ENCODE results near the gene CYB5A.
"Not testable (repeated sequence)": the region's sequence is repeated elsewhere in the genome, so short reads cannot be mapped to it uniquely, and the experiment has no call there.

CYB5A gene

GRCh38 chr18:74294526-74294925 is 2.8 kb upstream of the CYB5A start:
- Histone ChIP-seq H3K27me3 (ENCODE audit: control insufficient read depth, insufficient read depth, low read length, poor library complexity, severe bottlenecking) (peaks cover 13% of the 10 kb centered on the region), H3K4me3 (ENCODE audit: insufficient read depth, low read depth, low read length) (no peak overlapping the region)
- 84 to 85% methylated on average over 8 of the region's 8 CpGs for WGBS, 2 experiments

GRCh38 chr18:74292982-74293381 is 1.2 kb upstream of the CYB5A start:
- not testable (repeated sequence) for H3K36me3 ChIP-seq (ENCODE audit: control insufficient read depth, insufficient read depth, low read length); H3K9me3 ChIP-seq (ENCODE audit: control insufficient read depth, low read length); H3K27ac ChIP-seq (ENCODE audit: insufficient read depth, low read depth, low read length, poor library complexity, severe bottlenecking); H3K4me1 ChIP-seq (ENCODE audit: control insufficient read depth, insufficient read depth, low read length); H3K4me3 ChIP-seq (ENCODE audit: insufficient read depth, low read depth, low read length)
- peaks cover 13% of the 10 kb centered on the region for H3K27me3 ChIP-seq (ENCODE audit: control insufficient read depth, insufficient read depth, low read length, poor library complexity, severe bottlenecking)
- WGBS, 2 experiments: 93% methylated on average over 3 of the region's 3 CpGs

More at GRCh38 chr18:74294526-74294925, 2.8 kb upstream of the CYB5A start:
- H3K36me3 ChIP-seq (ENCODE audit: control insufficient read depth, insufficient read depth, low read length): no peaks in the 10 kb centered on the region
- no peaks in the 10 kb centered on the region for H3K9me3 ChIP-seq (ENCODE audit: control insufficient read depth, low read length)
- H3K4me1 ChIP-seq (ENCODE audit: control insufficient read depth, insufficient read depth, low read length): no peaks in the 10 kb centered on the region
- H3K27ac ChIP-seq (ENCODE audit: insufficient read depth, low read depth, low read length, poor library complexity, severe bottlenecking): no peak overlapping the region

DNA sequence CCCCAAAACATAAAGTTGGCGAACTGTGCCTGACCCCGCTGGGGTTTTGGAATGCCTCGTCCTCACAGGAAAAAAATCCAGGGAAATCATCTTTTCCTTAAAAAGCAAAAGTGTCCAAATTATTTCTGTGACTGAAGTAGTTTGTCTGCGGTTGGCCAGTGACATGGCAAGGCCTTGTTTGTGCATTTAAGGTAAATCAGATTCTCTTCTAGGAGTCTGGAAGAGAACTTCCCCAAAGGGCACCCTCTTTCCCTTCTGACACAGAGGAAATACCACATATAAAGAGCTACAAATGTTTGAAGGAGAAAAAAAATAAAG is 737 bp upstream of the CYB5A start:
- 48 to 49% methylated on average over 4 of the region's 4 CpGs for WGBS, 2 experiments
- no peak overlapping the region for H3K27ac ChIP-seq (ENCODE audit: insufficient read depth, low read depth, low read length, poor library complexity, severe bottlenecking)

DNA sequence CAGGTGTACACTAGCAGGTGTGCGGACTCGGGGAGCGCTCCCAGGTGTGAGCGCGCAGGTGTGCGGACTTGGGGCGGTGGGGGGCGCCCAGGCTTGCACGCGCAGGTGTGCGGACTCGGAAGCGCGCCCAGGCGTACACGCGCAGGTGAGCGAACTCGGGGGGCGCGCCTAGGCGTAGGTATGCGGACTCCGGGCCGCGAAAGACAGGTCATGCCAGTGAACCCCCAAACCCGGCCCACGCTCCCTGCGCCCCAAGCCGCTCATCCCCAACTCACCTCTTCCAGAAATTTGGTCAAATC is 342 bp downstream of the CYB5A start:
- 1 to 6% methylated on average over 30 of the region's 30 CpGs for WGBS, 2 experiments
- H3K27ac ChIP-seq (ENCODE audit: insufficient read depth, low read depth, low read length, poor library complexity, severe bottlenecking): no peak overlapping the region
- H3K36me3 ChIP-seq (ENCODE audit: control insufficient read depth, insufficient read depth, low read length): no peaks in the 10 kb centered on the region

More for the DNA sequence above, 737 bp upstream of the CYB5A start:
- peaks cover 13% of the 10 kb centered on the region for H3K27me3 ChIP-seq (ENCODE audit: control insufficient read depth, insufficient read depth, low read length, poor library complexity, severe bottlenecking)
- no peaks in the 10 kb centered on the region for H3K4me1 ChIP-seq (ENCODE audit: control insufficient read depth, insufficient read depth, low read length)
- H3K4me3 ChIP-seq (ENCODE audit: insufficient read depth, low read depth, low read length): peak overlapping the region; percentile 77
- H3K9me3 ChIP-seq (ENCODE audit: control insufficient read depth, low read length): no peaks in the 10 kb centered on the region
- no peaks in the 10 kb centered on the region for H3K36me3 ChIP-seq (ENCODE audit: control insufficient read depth, insufficient read depth, low read length)

DNA sequence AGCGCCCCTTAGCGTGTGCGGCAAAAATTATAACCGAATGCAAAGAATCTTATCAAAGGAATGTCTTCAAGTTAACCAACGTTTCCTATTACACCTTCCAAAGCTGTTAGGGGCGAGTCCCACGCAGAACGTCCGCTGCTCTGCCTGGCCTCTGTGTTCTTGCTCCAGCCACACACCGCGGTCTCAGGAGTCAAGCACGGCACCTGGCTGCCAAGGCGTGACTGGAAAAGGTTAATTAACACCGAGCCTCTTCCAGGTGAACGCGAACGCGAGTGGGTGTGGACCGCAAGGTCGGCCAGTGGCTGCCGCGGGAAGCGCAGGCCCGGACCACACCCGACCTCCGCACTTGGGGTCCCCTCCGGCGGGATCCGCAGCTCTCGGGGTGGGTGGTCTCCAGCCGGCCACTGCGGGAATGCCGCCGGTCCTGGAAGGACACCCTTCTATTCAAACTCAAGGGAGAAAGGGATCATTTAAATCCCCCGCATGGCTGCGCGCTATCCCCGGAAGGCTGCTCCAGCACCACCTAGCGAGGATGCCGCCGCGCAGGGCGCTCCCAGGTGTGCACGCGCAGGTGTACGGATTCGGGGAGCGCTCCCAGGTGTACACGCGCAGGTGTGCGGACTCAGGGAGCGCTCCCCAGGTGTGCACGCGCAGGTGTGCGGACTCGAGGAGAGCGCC is 830 bp downstream of the CYB5A start:
- H3K27me3 ChIP-seq (ENCODE audit: control insufficient read depth, insufficient read depth, low read length, poor library complexity, severe bottlenecking): peaks cover 13% of the 10 kb centered on the region
- no peaks in the 10 kb centered on the region for H3K4me1 ChIP-seq (ENCODE audit: control insufficient read depth, insufficient read depth, low read length)
- no peaks in the 10 kb centered on the region for H3K9me3 ChIP-seq (ENCODE audit: control insufficient read depth, low read length)
- 25 to 26% methylated on average over 57 of the region's 57 CpGs for WGBS, 2 experiments
- H3K27ac ChIP-seq (ENCODE audit: insufficient read depth, low read depth, low read length, poor library complexity, severe bottlenecking): no peak overlapping the region
- no peaks in the 10 kb centered on the region for H3K36me3 ChIP-seq (ENCODE audit: control insufficient read depth, insufficient read depth, low read length)
- peak overlapping the region; percentile 77 for H3K4me3 ChIP-seq (ENCODE audit: insufficient read depth, low read depth, low read length)

More for the DNA sequence above, 342 bp downstream of the CYB5A start:
- no peaks in the 10 kb centered on the region for H3K9me3 ChIP-seq (ENCODE audit: control insufficient read depth, low read length)
- peak overlapping the region; percentile 77 for H3K4me3 ChIP-seq (ENCODE audit: insufficient read depth, low read depth, low read length)
- peaks cover 13% of the 10 kb centered on the region for H3K27me3 ChIP-seq (ENCODE audit: control insufficient read depth, insufficient read depth, low read length, poor library complexity, severe bottlenecking)
- H3K4me1 ChIP-seq (ENCODE audit: control insufficient read depth, insufficient read depth, low read length): no peaks in the 10 kb centered on the region

DNA sequence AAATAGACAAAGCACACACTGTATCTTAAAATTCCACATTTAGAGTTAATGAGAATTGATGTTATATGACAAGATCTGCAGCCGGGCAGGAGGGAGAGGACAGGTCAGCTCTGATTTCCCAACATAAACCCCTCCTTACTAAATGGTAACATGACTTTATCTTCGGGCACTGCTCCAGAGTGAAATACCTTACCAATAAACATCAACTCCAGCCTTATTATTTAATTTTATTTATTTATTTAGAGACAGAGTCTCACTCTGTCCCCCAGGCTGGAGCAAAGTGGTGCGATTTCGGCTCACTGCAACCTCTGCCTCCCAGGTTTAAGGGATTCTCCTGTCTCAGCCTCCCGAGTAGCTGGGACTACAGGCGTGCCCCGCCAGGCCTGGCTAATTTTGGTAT is 1.7 kb downstream of the CYB5A start:
- H3K27me3 ChIP-seq (ENCODE audit: control insufficient read depth, insufficient read depth, low read length, poor library complexity, severe bottlenecking): peaks cover 13% of the 10 kb centered on the region
- no peak overlapping the region for H3K27ac ChIP-seq (ENCODE audit: insufficient read depth, low read depth, low read length, poor library complexity, severe bottlenecking)
- no peaks in the 10 kb centered on the region for H3K36me3 ChIP-seq (ENCODE audit: control insufficient read depth, insufficient read depth, low read length)
- H3K9me3 ChIP-seq (ENCODE audit: control insufficient read depth, low read length): no peaks in the 10 kb centered on the region
- no peak overlapping the region for H3K4me3 ChIP-seq (ENCODE audit: insufficient read depth, low read depth, low read length)
- H3K4me1 ChIP-seq (ENCODE audit: control insufficient read depth, insufficient read depth, low read length): no peaks in the 10 kb centered on the region
- WGBS, 2 experiments: 93 to 98% methylated on average over 5 to 7 of the region's 7 CpGs

GRCh38 chr18:74289137-74289536 is 2.6 kb downstream of the CYB5A start:
- Histone ChIP-seq H3K27ac (ENCODE audit: insufficient read depth, low read depth, low read length, poor library complexity, severe bottlenecking) (no peak overlapping the region), H3K9me3 (ENCODE audit: control insufficient read depth, low read length) (no peaks in the 10 kb centered on the region), H3K27me3 (ENCODE audit: control insufficient read depth, insufficient read depth, low read length, poor library complexity, severe bottlenecking) (peaks cover 13% of the 10 kb centered on the region), H3K4me1 (ENCODE audit: control insufficient read depth, insufficient read depth, low read length) (peaks cover 8% of the 10 kb centered on the region), H3K36me3 (ENCODE audit: control insufficient read depth, insufficient read depth, low read length) (no peaks in the 10 kb centered on the region), H3K4me3 (ENCODE audit: insufficient read depth, low read depth, low read length) (no peak overlapping the region)
- WGBS, 2 experiments: 77 to 91% methylated on average over 2 to 3 of the region's 3 CpGs

GRCh38 chr18:74288730-74289129 is 3.0 kb downstream of the CYB5A start:
- Histone ChIP-seq H3K4me3 (ENCODE audit: insufficient read depth, low read depth, low read length) (no peak overlapping the region), H3K4me1 (ENCODE audit: control insufficient read depth, insufficient read depth, low read length) (peaks cover 9% of the 10 kb centered on the region), H3K36me3 (ENCODE audit: control insufficient read depth, insufficient read depth, low read length) (no peaks in the 10 kb centered on the region), H3K9me3 (ENCODE audit: control insufficient read depth, low read length) (no peaks in the 10 kb centered on the region), H3K27ac (ENCODE audit: insufficient read depth, low read depth, low read length, poor library complexity, severe bottlenecking) (no peak overlapping the region), H3K27me3 (ENCODE audit: control insufficient read depth, insufficient read depth, low read length, poor library complexity, severe bottlenecking) (peaks cover 13% of the 10 kb centered on the region)
- 91 to 92% methylated on average over 8 to 9 of the region's 9 CpGs for WGBS, 2 experiments

GRCh38 chr18:74288041-74288440 is 3.7 kb downstream of the CYB5A start:
- Histone ChIP-seq H3K4me3 (ENCODE audit: insufficient read depth, low read depth, low read length) (no peak overlapping the region), H3K4me1 (ENCODE audit: control insufficient read depth, insufficient read depth, low read length) (peaks cover 11% of the 10 kb centered on the region), H3K9me3 (ENCODE audit: control insufficient read depth, low read length) (no peaks in the 10 kb centered on the region), H3K27me3 (ENCODE audit: control insufficient read depth, insufficient read depth, low read length, poor library complexity, severe bottlenecking) (peaks cover 13% of the 10 kb centered on the region), H3K36me3 (ENCODE audit: control insufficient read depth, insufficient read depth, low read length) (no peaks in the 10 kb centered on the region), H3K27ac (ENCODE audit: insufficient read depth, low read depth, low read length, poor library complexity, severe bottlenecking) (no peak overlapping the region)
- WGBS, 2 experiments: 85 to 87% methylated on average over 5 of the region's 5 CpGs

- Histone ChIP-seq H3K27me3 (ENCODE audit: control insufficient read depth, insufficient read depth, low read length, poor library complexity, severe bottlenecking) (peaks cover 13% of the 10 kb centered on the region), H3K9me3 (ENCODE audit: control insufficient read depth, low read length) (no peaks in the 10 kb centered on the region), H3K4me1 (ENCODE audit: control insufficient read depth, insufficient read depth, low read length) (peaks cover 19% of the 10 kb centered on the region), H3K36me3 (ENCODE audit: control insufficient read depth, insufficient read depth, low read length) (no peaks in the 10 kb centered on the region), H3K4me3 (ENCODE audit: insufficient read depth, low read depth, low read length) (no peak overlapping the region), H3K27ac (ENCODE audit: insufficient read depth, low read depth, low read length, poor library complexity, severe bottlenecking) (no peak overlapping the region)
- WGBS, 2 experiments: 88 to 93% methylated on average over 1 of the region's 2 CpGs
Observed at GRCh38 chr18:74286856-74287255, 4.9 kb downstream of the CYB5A start.

Measured in ectodermal cell (in vitro differentiated cells).